Fibroblast of skin of scalp (primary cell): Measurements from ENCODE around the gene HOXA5.

Experiments used
- DNase-seq: peaks from one replicate; pipeline ENCODE4 v3.0.0-alpha.2; 2013

The HOXA5 gene

GRCh38 chr7:27092819-27093110, 50.7 kb downstream of the HOXA5 start:
- no peak for DNase-seq

- no peak for DNase-seq
Observed at GRCh38 chr7:27091941-27092818, 51.3 kb downstream of the HOXA5 start.

DNA sequence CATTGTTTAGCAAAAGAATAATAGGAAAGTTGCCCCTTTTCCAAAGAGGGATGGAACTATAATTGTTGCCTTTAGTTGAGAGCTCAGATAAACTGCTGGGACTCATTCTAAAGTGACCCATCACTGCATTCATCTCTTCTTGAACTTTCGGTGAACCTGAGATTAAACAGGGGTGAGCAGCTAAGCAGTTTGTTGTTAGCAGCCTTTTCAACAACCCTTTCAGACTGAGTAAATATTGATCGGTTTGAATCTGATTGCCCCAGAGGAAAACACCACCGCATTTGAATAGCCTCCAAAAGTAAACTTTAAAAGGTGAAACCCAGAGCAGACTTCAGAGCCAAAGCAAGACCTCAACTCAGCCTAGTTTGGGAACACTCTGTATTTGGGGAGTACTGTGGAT, 52.4 kb downstream of the HOXA5 start:
- DNase-seq, result no peak
